Activated CD4-positive, alpha-beta T cell treated with anti-CD3 and anti-CD28 coated beads for 36 hours (primary cell): ENCODE measurements around the gene CHD2. TPM values are rescaled to one million over a fixed set of nuclear protein-coding genes. Genes with fewer than 3 reads are reported as not detected.

Experiments
- ATAC-seq: fragments of 200-7000 bp; cut with Tn5 transposase; one replicate; pipeline ENCODE4 v1.10.0; 2021; ENCODE audit warnings: mild to moderate bottlenecking, moderate library complexity
- CTCF ChIA-PET: fragments of 350-600 bp; sonication (Branson Sonifier 250); formaldehyde crosslinking; loops from one replicate; lab custom pipeline; 2021; ENCODE audit warnings: antibody characterized with exemption; lab: Charles Lee
- POLR2A ChIA-PET: fragments of 350-600 bp; sonication (Branson Sonifier 250); formaldehyde crosslinking; loops from one replicate; lab custom pipeline; 2021; ENCODE audit warnings: antibody characterized with exemption, inconsistent platforms; lab: Charles Lee
- DNase-seq: peaks from one replicate; pipeline ENCODE4 v3.0.0-alpha.2; 2020
- H3K27ac Mint-ChIP-seq: one replicate; pipeline ENCODE4 v1.8.0; 2021; ENCODE audit warnings: mixed read lengths
- H3K27me3 Mint-ChIP-seq: one replicate; pipeline ENCODE4 v1.8.0; 2021; ENCODE audit warnings: mixed read lengths
- H3K36me3 Mint-ChIP-seq: one replicate; pipeline ENCODE4 v1.8.0; 2021; ENCODE audit warnings: low read depth, mixed read lengths
- H3K4me1 Mint-ChIP-seq: one replicate; pipeline ENCODE4 v1.8.0; 2021; ENCODE audit warnings: mixed read lengths
- H3K4me3 Mint-ChIP-seq: one replicate; pipeline ENCODE4 v1.8.0; 2021; ENCODE audit warnings: mild to moderate bottlenecking, moderate library complexity, mixed read lengths
- H3K9me3 Mint-ChIP-seq: one replicate; pipeline ENCODE4 v1.8.0; 2021; ENCODE audit warnings: low read depth, mixed read lengths
- intact Hi-C, 2 experiments: fragments of 100-400 bp; cut with DNase I in 1 of 2; cut with micrococcal nuclease in 1 of 2; formaldehyde crosslinking; loops; one replicate each; pipeline versions ENCODE4 v1.14.2 to v1.15.1; 2022 to 2024; cut with DNase I, micrococcal nuclease
- total RNA-seq, 2 experiments: library from RNA; stranded (reverse); gene quantifications; one replicate each; pipeline ENCODE4 v1.2.3, GENCODE V29; 2021

Gene CHD2
- total RNA-seq, 2 experiments from 2014 or later: 118 to 149 TPM

GRCh38 chr15:93024716-93025624 is 124.8 kb downstream of the CHD2 start:
- no peak overlapping the region for H3K4me3 Mint-ChIP-seq

GRCh38 chr15:93025625-93025982 is 125.5 kb downstream of the CHD2 start:
- Mint-ChIP-seq H3K9me3 (no peaks in the 10 kb centered on the region), H3K27ac (peak overlapping the region; percentile 66), H3K27me3 (no peaks in the 10 kb centered on the region), H3K36me3 (peaks cover 66% of the 10 kb centered on the region), H3K4me1 (peaks cover 84% of the 10 kb centered on the region), H3K4me3 (no peak overlapping the region)
- ATAC-seq (no peak), DNase-seq (no peak)
- CTCF ChIA-PET: interaction anchor here (0.5 kb wide), 1 partner anchor 73 kb away, joined by 3 read pairs; no protein-coding TSS in a partner anchor
- POLR2A ChIA-PET: no interaction called here
- intact Hi-C loops: loop anchor here in 1 of 2 experiments (5.0 kb wide), 1 partner anchor 223 kb away; no protein-coding TSS in a partner anchor

More at GRCh38 chr15:93024716-93025624, 124.8 kb downstream of the CHD2 start:
- Mint-ChIP-seq H3K4me1 (peaks cover 85% of the 10 kb centered on the region), H3K36me3 (peaks cover 72% of the 10 kb centered on the region), H3K27ac (peak overlapping the region; percentile 66), H3K9me3 (no peaks in the 10 kb centered on the region), H3K27me3 (no peaks in the 10 kb centered on the region)
- ATAC-seq (no peak), DNase-seq (no peak)
- CTCF ChIA-PET: interaction anchor here (0.5 kb wide), 1 partner anchor 72 kb away, joined by 3 read pairs; no protein-coding TSS in a partner anchor
- intact Hi-C loops: loop anchor here (5.0 kb wide), 2 partner anchors 223 to 398 kb away; no protein-coding TSS in a partner anchor
- POLR2A ChIA-PET: no interaction called here

- no peak for DNase-seq
- intact Hi-C loops: loop anchor here in 1 of 2 experiments (5.0 kb wide), 1 partner anchor 224 kb away; no protein-coding TSS in a partner anchor
- peaks cover 78% of the 10 kb centered on the region for H3K4me1 Mint-ChIP-seq
- H3K9me3 Mint-ChIP-seq: no peaks in the 10 kb centered on the region
- no peak for ATAC-seq
- peak overlapping the region; percentile 66 for H3K27ac Mint-ChIP-seq
- ChIA-PET CTCF (no interaction called here), POLR2A (no interaction called here)
- H3K4me3 Mint-ChIP-seq: no peak overlapping the region
- H3K36me3 Mint-ChIP-seq: peaks cover 58% of the 10 kb centered on the region
- H3K27me3 Mint-ChIP-seq: no peaks in the 10 kb centered on the region
Observed at GRCh38 chr15:93026380-93026817, 126.3 kb downstream of the CHD2 start.

GRCh38 chr15:93027413-93027812 is 127.3 kb downstream of the CHD2 start:
- Mint-ChIP-seq H3K4me1 (peaks cover 67% of the 10 kb centered on the region), H3K36me3 (peaks cover 48% of the 10 kb centered on the region), H3K4me3 (no peak overlapping the region), H3K9me3 (no peaks in the 10 kb centered on the region), H3K27me3 (no peaks in the 10 kb centered on the region), H3K27ac (no peak overlapping the region)
- intact Hi-C loops: loop anchor here in 1 of 2 experiments (5.0 kb wide), 1 partner anchor 225 kb away; no protein-coding TSS in a partner anchor
- ChIA-PET POLR2A (interaction anchor here (1.9 kb wide), 1 partner anchor 9 kb away, joined by 7 read pairs; no protein-coding TSS in a partner anchor), CTCF (interaction anchor here (1.0 to 4.3 kb wide), 5 partner anchors 8 to 230 kb away, joined by 3 to 40 read pairs (median 7); no protein-coding TSS in a partner anchor)
- ATAC-seq (no peak), DNase-seq (no peak)

GRCh38 chr15:93028111-93028631 is 128.0 kb downstream of the CHD2 start:
- ChIA-PET POLR2A (interaction anchor here (0.6 to 1.9 kb wide), 4 partner anchors 10 to 372 kb away, joined by 3 to 7 read pairs (median 4); no protein-coding TSS in a partner anchor), CTCF (interaction anchor here (0.8 to 4.3 kb wide), 8 partner anchors 9 to 232 kb away, joined by 3 to 40 read pairs (median 4); no protein-coding TSS in a partner anchor)
- no peak overlapping the region for H3K4me3 Mint-ChIP-seq
- DNase-seq: no peak
- no peak for ATAC-seq
- H3K4me1 Mint-ChIP-seq: peaks cover 60% of the 10 kb centered on the region
- H3K27ac Mint-ChIP-seq: peak overlapping the region; percentile 79
- intact Hi-C loops: loop anchor here in 1 of 2 experiments (5.0 kb wide), 1 partner anchor 226 kb away; no protein-coding TSS in a partner anchor
- no peaks in the 10 kb centered on the region for H3K27me3 Mint-ChIP-seq
- no peaks in the 10 kb centered on the region for H3K9me3 Mint-ChIP-seq
- peaks cover 40% of the 10 kb centered on the region for H3K36me3 Mint-ChIP-seq

- no peaks in the 10 kb centered on the region for H3K27me3 Mint-ChIP-seq
- peaks cover 54% of the 10 kb centered on the region for H3K4me1 Mint-ChIP-seq
- ChIA-PET POLR2A (interaction anchor here (0.6 to 1.9 kb wide), 3 partner anchors 10 to 225 kb away, joined by 3 to 7 read pairs (median 3); no protein-coding TSS in a partner anchor), CTCF (interaction anchor here (0.8 to 4.3 kb wide), 10 partner anchors 9 to 1091 kb away, joined by 3 to 40 read pairs (median 4); no protein-coding TSS in a partner anchor)
- peak; percentile 49 for DNase-seq
- peak; percentile 37 for ATAC-seq
- peak overlapping the region; percentile 79 for H3K27ac Mint-ChIP-seq
- H3K9me3 Mint-ChIP-seq: no peaks in the 10 kb centered on the region
- H3K36me3 Mint-ChIP-seq: peaks cover 35% of the 10 kb centered on the region
- no peak overlapping the region for H3K4me3 Mint-ChIP-seq
- intact Hi-C loops: loop anchor here in 1 of 2 experiments (5.0 kb wide), 1 partner anchor 226 kb away; no protein-coding TSS in a partner anchor
Observed at GRCh38 chr15:93028632-93029213, 128.6 kb downstream of the CHD2 start.

GRCh38 chr15:93029214-93029835 is 129.2 kb downstream of the CHD2 start:
- Mint-ChIP-seq H3K27ac (peak overlapping the region; percentile 45), H3K4me1 (peaks cover 49% of the 10 kb centered on the region), H3K27me3 (no peaks in the 10 kb centered on the region), H3K9me3 (no peaks in the 10 kb centered on the region), H3K4me3 (no peak overlapping the region), H3K36me3 (peaks cover 30% of the 10 kb centered on the region)
- POLR2A ChIA-PET: interaction anchor here (0.6 to 1.9 kb wide), 4 partner anchors 11 to 225 kb away, joined by 3 to 7 read pairs (median 4); no protein-coding TSS in a partner anchor
- intact Hi-C loops: loop anchor here in 1 of 2 experiments (5.0 kb wide), 1 partner anchor 227 kb away; no protein-coding TSS in a partner anchor
- DNase-seq (no peak), ATAC-seq (no peak)
- CTCF ChIA-PET: interaction anchor here (1.1 to 4.3 kb wide), 11 partner anchors 10 to 1091 kb away, joined by 3 to 40 read pairs (median 5); no protein-coding TSS in a partner anchor

- Mint-ChIP-seq H3K4me1 (peaks cover 43% of the 10 kb centered on the region), H3K27me3 (no peaks in the 10 kb centered on the region), H3K9me3 (no peaks in the 10 kb centered on the region), H3K36me3 (peaks cover 24% of the 10 kb centered on the region), H3K4me3 (no peak overlapping the region), H3K27ac (peak overlapping the region; percentile 45)
- intact Hi-C loops: loop anchor here (1.0 to 10.0 kb wide), 6 partner anchors 228 to 1295 kb away; no protein-coding TSS in a partner anchor
- ChIA-PET POLR2A (interaction anchor here (0.6 to 1.2 kb wide), 4 partner anchors 18 to 1090 kb away, joined by 3 to 5 read pairs (median 3); no protein-coding TSS in a partner anchor), CTCF (interaction anchor here (0.6 to 4.3 kb wide), 30 partner anchors 10 to 1090 kb away, joined by 3 to 40 read pairs (median 4); partner anchors contain the start of gene RGMA)
- no peak for DNase-seq
- ATAC-seq: no peak
Observed at GRCh38 chr15:93029836-93030429, 129.8 kb downstream of the CHD2 start.

- Mint-ChIP-seq H3K9me3 (no peaks in the 10 kb centered on the region), H3K4me1 (peaks cover 37% of the 10 kb centered on the region), H3K4me3 (no peak overlapping the region), H3K27ac (peak overlapping the region; percentile 16), H3K36me3 (peaks cover 17% of the 10 kb centered on the region), H3K27me3 (no peaks in the 10 kb centered on the region)
- DNase-seq (peak; percentile 79), ATAC-seq (peak; percentile 87)
- POLR2A ChIA-PET: interaction anchor here (0.6 to 1.2 kb wide), 3 partner anchors 107 to 1090 kb away, joined by 3 read pairs; no protein-coding TSS in a partner anchor
- CTCF ChIA-PET: interaction anchor here (0.6 to 4.3 kb wide), 29 partner anchors 10 to 1089 kb away, joined by 3 to 40 read pairs (median 4); partner anchors contain the start of gene RGMA
- intact Hi-C loops: loop anchor here (1.0 to 10.0 kb wide), 5 partner anchors 233 to 1294 kb away; no protein-coding TSS in a partner anchor
Observed at GRCh38 chr15:93030430-93031102, 130.4 kb downstream of the CHD2 start.
